SK-N-SH treated with all-trans-retinoic acid at 6 μM for 48 hours (cell line): Measurements from ENCODE around the gene MDGA2.

Source experiments
- ARNTL ChIP-seq: fragments of 450-650 bp; formaldehyde crosslinking; IDR thresholded peaks from 2 replicates; pipeline ENCODE4 v1.5.0; 2020; ENCODE audit warnings: low read depth, mild to moderate bottlenecking, moderate library complexity, borderline replicate concordance
- BACH2 ChIP-seq: fragments of 250-450 bp; sonication (Bioruptor Pico); IDR thresholded peaks from 2 replicates; pipeline ENCODE4 v1.9.0; 2021; ENCODE audit warnings: mild to moderate bottlenecking, borderline replicate concordance
- CREB5 ChIP-seq: fragments of 250-450 bp; sonication (Bioruptor Pico); IDR thresholded peaks from 2 replicates; pipeline ENCODE4 v1.5.1; 2020; ENCODE audit warnings: low read depth, mild to moderate bottlenecking, moderate library complexity
- CSDC2 ChIP-seq: fragments of 250-450 bp; sonication (Bioruptor Pico); IDR thresholded peaks from 2 replicates; pipeline ENCODE4 v1.5.0; 2020; ENCODE audit warnings: mild to moderate bottlenecking, moderate library complexity
- ESRRG ChIP-seq: fragments of 250-450 bp; sonication (Bioruptor Pico); IDR thresholded peaks from 2 replicates; pipeline ENCODE4 v1.6.1; 2021; ENCODE audit warnings: mild to moderate bottlenecking
- GLIS3 ChIP-seq: fragments of 250-450 bp; sonication (Bioruptor Pico); IDR thresholded peaks from 2 replicates; pipeline ENCODE4 v1.5.0; 2020; ENCODE audit warnings: mild to moderate bottlenecking, moderate library complexity
- PATZ1 ChIP-seq: fragments of 250-450 bp; sonication (Bioruptor Pico); IDR thresholded peaks from 2 replicates; pipeline ENCODE4 v1.8.0; 2020; ENCODE audit warnings: mild to moderate bottlenecking, moderate library complexity, borderline replicate concordance
- POU6F1 ChIP-seq: fragments of 250-450 bp; sonication (Bioruptor Pico); IDR thresholded peaks from 2 replicates; pipeline ENCODE4 v1.8.0; 2021; ENCODE audit warnings: low read depth, mild to moderate bottlenecking, moderate library complexity, borderline replicate concordance
- TOX ChIP-seq: fragments of 250-450 bp; sonication (Bioruptor Pico); IDR thresholded peaks from 2 replicates; pipeline ENCODE4 v1.8.0; 2021; ENCODE audit warnings: mild to moderate bottlenecking, moderate library complexity, borderline replicate concordance
- ZFP3 ChIP-seq: fragments of 250-450 bp; sonication (Bioruptor Pico); IDR thresholded peaks from 2 replicates; pipeline ENCODE4 v1.5.0; 2020; ENCODE audit warnings: mild to moderate bottlenecking, moderate library complexity
- ZFP30 ChIP-seq: fragments of 450-650 bp; formaldehyde crosslinking; IDR thresholded peaks from 2 replicates; pipeline ENCODE4 v1.5.0; 2022; ENCODE audit warnings: mild to moderate bottlenecking, moderate library complexity

GRCh38 chr14:47346849-47347248, 328.6 kb downstream of the MDGA2 start:
- TF ChIP-seq ZFP3 (CRISPR knock-in tag): no peak
- no peak for TF ChIP-seq ARNTL (CRISPR knock-in tag)
- no peak for TF ChIP-seq BACH2 (CRISPR knock-in tag)
- no peak for TF ChIP-seq PATZ1 (CRISPR knock-in tag)
- no peak for TF ChIP-seq CSDC2 (CRISPR knock-in tag)
- no peak for TF ChIP-seq POU6F1
- TF ChIP-seq ZFP30 (CRISPR knock-in tag): no peak
- no peak for TF ChIP-seq GLIS3 (CRISPR knock-in tag)
- TF ChIP-seq TOX (CRISPR knock-in tag): no peak
- no peak for TF ChIP-seq ESRRG
- no peak for TF ChIP-seq CREB5 (CRISPR knock-in tag)
